Sigmoid colon (tissue), 7 donors: ENCODE data around the gene STK38. TPM values are rescaled to one million over a fixed set of nuclear protein-coding genes. Genes with fewer than 3 reads are reported as not detected.
"Not testable (repeated sequence)": the region's sequence is repeated elsewhere in the genome, so short reads cannot be mapped to it uniquely, and the experiment has no call there.

Experiments used
- DNase-seq: peaks from one replicate; pipeline ENCODE4 v3.0.0-alpha.2; 2019
- H3K27ac ChIP-seq, 4 donors: fragments of 200-600 bp; sonication (generic); one replicate each; pipeline ENCODE4 v1.5.1; 2016 to 2019; ENCODE audit warnings: mild to moderate bottlenecking in 1 of 4
- H3K27me3 ChIP-seq, 3 donors: fragments of 200-600 bp; sonication (generic); one replicate each; pipeline ENCODE4 v1.5.1; 2019; ENCODE audit warnings: mild to moderate bottlenecking in 1 of 3
- H3K36me3 ChIP-seq, 4 donors: fragments of 200-600 bp; sonication (generic); one replicate each; pipeline ENCODE4 v1.5.1; 2016 to 2019
- H3K4me1 ChIP-seq, 4 donors: fragments of 200-600 bp; sonication (generic); one replicate each; pipeline ENCODE4 v1.5.1; 2017 to 2019
- H3K4me3 ChIP-seq, 4 donors: fragments of 200-600 bp; sonication (generic); one replicate each; pipeline ENCODE4 v1.5.1; 2017 to 2019; ENCODE audit warnings: mild to moderate bottlenecking in 2 of 4, moderate library complexity in 1 of 4
- H3K9me3 ChIP-seq, 4 donors: fragments of 200-600 bp in 3 of 4; sonication (generic) in 3 of 4; one replicate each; pipeline versions ENCODE4 v1.5.1 to v1.6.1; 2013 to 2019
- EP300 ChIP-seq, 4 donors: sonication (generic); formaldehyde crosslinking; IDR thresholded peaks; one replicate each; pipeline ENCODE4 v1.6.1; 2017; ENCODE audit warnings: antibody characterized with exemption in 4 of 4
- POLR2A ChIP-seq, 2 donors: fragments of 450-650 bp; IDR thresholded peaks; one replicate each; pipeline ENCODE4 v1.6.1; 2016; ENCODE audit warnings: antibody characterized with exemption in 2 of 2, mild to moderate bottlenecking in 2 of 2, moderate library complexity in 2 of 2
- POLR2AphosphoS5 ChIP-seq, 4 donors: sonication (generic); formaldehyde crosslinking; IDR thresholded peaks; one replicate each; pipeline ENCODE4 v1.6.1; 2017; ENCODE audit warnings: antibody characterized with exemption in 4 of 4
- WGBS, 2 donors: extraction: QIAGEN DNeasy Blood & Tissue Kit; methylation state at CpG; one replicate each; pipeline ENCODE4 v1.1.7; 2013; 5-methylcytosine and 5-hydroxymethylcytosine counted together
- intact Hi-C: fragments of 100-400 bp; cut with DNase I; formaldehyde crosslinking; loops from one replicate; pipeline ENCODE4 v1.15.1; 2023
- polyA plus RNA-seq, 3 donors: library from polyadenylated mRNA; stranded (reverse); fragments of 200-250 nt; gene quantifications; one replicate each; pipeline ENCODE4 v1.2.3, GENCODE V29; 2013
- total RNA-seq, 4 donors: library from RNA; depleted of rRNA; stranded (reverse); fragments of >200 nt; gene quantifications; one replicate each; pipeline ENCODE4 v1.1.0, GENCODE V29; 2016
- TF ChIP-seq, protein P1 (sequence below), 4 experiments: fragments of 450-650 bp in 3 of 4; fragments of 200-600 bp in 1 of 4; IDR thresholded peaks; one replicate each; pipeline ENCODE4 v1.5.1; 2016 to 2019; ENCODE audit warnings: antibody characterized with exemption in 4 of 4, mild to moderate bottlenecking in 3 of 4, moderate library complexity in 2 of 4
- donor health status: healthy with polysubstance abuse.
- donor health status: Bipolar disorder and iron deficiency.
- donor health status: healthy.

Gene STK38
- total and polyA plus RNA-seq, 7 donors = 25.8 to 47.8 (median 36.0) TPM

DNA sequence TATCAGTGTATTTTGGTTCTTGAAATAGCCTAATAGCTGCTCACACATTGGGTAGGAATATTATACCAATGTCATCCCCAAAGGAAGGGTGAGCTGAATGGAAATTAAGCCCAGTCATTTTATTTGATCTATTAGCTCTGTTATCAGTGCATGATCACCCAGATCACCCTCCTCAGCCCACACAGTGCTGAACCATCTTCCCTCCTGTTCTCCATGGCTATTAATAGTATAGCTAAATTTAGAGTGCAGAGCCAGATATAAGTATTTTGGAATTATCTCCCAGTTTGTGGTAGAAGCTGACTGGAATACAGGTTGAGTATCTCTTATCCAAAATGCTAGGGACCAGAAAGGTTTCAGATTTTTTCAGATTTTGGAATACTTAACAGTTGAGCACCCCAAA is 59.1 kb downstream of the STK38 start:
- Histone ChIP-seq H3K36me3 (peaks cover 0 to 55% (median 6%) of the 10 kb centered on the region in 4 donors), H3K27ac (peak overlapping the region in 1 of 4 donors; percentile 58), H3K27me3 (no peaks in the 10 kb centered on the region), H3K4me3 (no peak overlapping the region), H3K9me3 (no peaks in the 10 kb centered on the region), H3K4me1 (peaks cover 0 to 27% (median 10%) of the 10 kb centered on the region in 4 donors)
- no peak for DNase-seq
- TF ChIP-seq, protein P1, sequence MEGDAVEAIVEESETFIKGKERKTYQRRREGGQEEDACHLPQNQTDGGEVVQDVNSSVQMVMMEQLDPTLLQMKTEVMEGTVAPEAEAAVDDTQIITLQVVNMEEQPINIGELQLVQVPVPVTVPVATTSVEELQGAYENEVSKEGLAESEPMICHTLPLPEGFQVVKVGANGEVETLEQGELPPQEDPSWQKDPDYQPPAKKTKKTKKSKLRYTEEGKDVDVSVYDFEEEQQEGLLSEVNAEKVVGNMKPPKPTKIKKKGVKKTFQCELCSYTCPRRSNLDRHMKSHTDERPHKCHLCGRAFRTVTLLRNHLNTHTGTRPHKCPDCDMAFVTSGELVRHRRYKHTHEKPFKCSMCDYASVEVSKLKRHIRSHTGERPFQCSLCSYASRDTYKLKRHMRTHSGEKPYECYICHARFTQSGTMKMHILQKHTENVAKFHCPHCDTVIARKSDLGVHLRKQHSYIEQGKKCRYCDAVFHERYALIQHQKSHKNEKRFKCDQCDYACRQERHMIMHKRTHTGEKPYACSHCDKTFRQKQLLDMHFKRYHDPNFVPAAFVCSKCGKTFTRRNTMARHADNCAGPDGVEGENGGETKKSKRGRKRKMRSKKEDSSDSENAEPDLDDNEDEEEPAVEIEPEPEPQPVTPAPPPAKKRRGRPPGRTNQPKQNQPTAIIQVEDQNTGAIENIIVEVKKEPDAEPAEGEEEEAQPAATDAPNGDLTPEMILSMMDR (IDR thresholded peaks at IDR 0.05) = no peak
- no peak for TF ChIP-seq POLR2AphosphoS5 (IDR thresholded peaks at IDR 0.05)
- TF ChIP-seq POLR2A (IDR thresholded peaks at IDR 0.05) = no peak
- TF ChIP-seq EP300 (IDR thresholded peaks at IDR 0.05) = no peak
- intact Hi-C loops = no loop called here

- DNase-seq = no peak
- TF ChIP-seq EP300 (IDR thresholded peaks at IDR 0.05) = no peak
- TF ChIP-seq, protein P1 (IDR thresholded peaks at IDR 0.05) = no peak
- TF ChIP-seq POLR2AphosphoS5 (IDR thresholded peaks at IDR 0.05) = no peak
- TF ChIP-seq POLR2A (IDR thresholded peaks at IDR 0.05) = no peak
- Histone ChIP-seq H3K4me3 (no peak overlapping the region), H3K27ac (peak overlapping the region in 1 of 4 donors; percentile 58), H3K9me3 (no peaks in the 10 kb centered on the region), H3K27me3 (no peaks in the 10 kb centered on the region), H3K36me3 (peaks cover 0 to 58% (median 6%) of the 10 kb centered on the region in 4 donors), H3K4me1 (peaks cover 0 to 27% (median 10%) of the 10 kb centered on the region in 4 donors)
- intact Hi-C loops = no loop called here
- WGBS, 2 donors = 82 to 90% methylated on average over 1 of the region's 1 CpG
Observed at GRCh38 chr6:36487698-36488097, 59.6 kb downstream of the STK38 start.

DNA sequence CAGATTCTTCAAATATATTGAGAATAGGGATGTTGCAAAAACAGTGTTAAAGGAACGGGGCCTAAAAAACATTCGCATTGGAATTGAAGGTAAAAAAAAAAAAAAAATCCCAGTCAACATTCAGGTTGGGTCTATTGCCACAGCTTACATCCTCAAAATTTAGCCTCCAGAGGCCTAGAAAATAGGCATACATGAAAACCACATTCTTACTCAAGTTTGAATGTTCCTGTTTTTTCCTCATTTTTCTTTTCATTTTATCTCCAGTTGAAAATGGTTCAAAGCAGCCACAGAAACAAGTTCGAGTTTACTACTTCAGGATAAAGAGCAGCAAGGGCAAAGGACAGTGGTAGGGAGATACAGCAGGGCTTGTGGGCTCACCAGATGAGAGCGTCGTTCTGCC is 62.5 kb downstream of the STK38 start:
- DNase-seq = no peak
- TF ChIP-seq, protein P1 (IDR thresholded peaks at IDR 0.05) = no peak
- TF ChIP-seq POLR2A (IDR thresholded peaks at IDR 0.05) (no peak), EP300 (IDR thresholded peaks at IDR 0.05) (no peak), POLR2AphosphoS5 (IDR thresholded peaks at IDR 0.05) (no peak)
- intact Hi-C loops = no loop called here
- H3K4me3 ChIP-seq = no peak overlapping the region
- peaks cover 0 to 27% (median 10%) of the 10 kb centered on the region in 4 donors for H3K4me1 ChIP-seq
- H3K27me3 ChIP-seq = no peaks in the 10 kb centered on the region
- no peaks in the 10 kb centered on the region for H3K9me3 ChIP-seq
- no peak overlapping the region for H3K27ac ChIP-seq
- WGBS, 2 donors = 86 to 90% methylated on average over 5 of the region's 5 CpGs
- H3K36me3 ChIP-seq = peaks cover 0 to 78% (median 25%) of the 10 kb centered on the region in 4 donors

DNA sequence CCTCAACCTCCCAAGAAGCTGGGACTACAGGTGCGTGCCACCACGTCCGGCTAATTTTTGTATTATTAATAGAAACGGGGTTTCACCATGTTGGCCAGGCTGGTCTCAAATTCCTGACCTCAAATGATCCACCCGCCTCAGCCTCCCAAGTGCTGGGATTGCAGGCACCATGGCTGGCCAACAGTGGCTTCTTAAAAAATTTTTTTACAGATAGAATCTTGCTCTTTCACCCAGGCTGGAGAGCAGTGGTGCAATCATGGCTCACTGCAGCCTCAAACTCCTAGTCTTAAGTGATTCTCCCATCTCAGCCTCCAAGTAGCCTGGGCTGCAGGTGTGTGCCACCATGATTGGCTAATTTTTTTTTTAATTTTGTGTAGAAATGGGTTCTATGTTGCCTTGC is 64.0 kb downstream of the STK38 start:
- H3K27ac ChIP-seq, H3K4me3 ChIP-seq, DNase-seq, intact Hi-C loops, H3K27me3 ChIP-seq, H3K9me3 ChIP-seq: not testable (repeated sequence)
- peaks cover 0 to 84% (median 25%) of the 10 kb centered on the region in 4 donors for H3K36me3 ChIP-seq
- H3K4me1 ChIP-seq = peaks cover 0 to 13% (median 8%) of the 10 kb centered on the region in 4 donors
- 96 to 98% methylated on average over 5 of the region's 5 CpGs for WGBS, 2 donors

- TF ChIP-seq EP300 (IDR thresholded peaks at IDR 0.05) (no peak), POLR2AphosphoS5 (IDR thresholded peaks at IDR 0.05) (no peak), POLR2A (IDR thresholded peaks at IDR 0.05) (no peak)
- TF ChIP-seq, protein P1 (IDR thresholded peaks at IDR 0.05) = no peak
- 90 to 96% methylated on average over 1 of the region's 1 CpG for WGBS, 2 donors
- H3K4me1 ChIP-seq = no peaks in the 10 kb centered on the region
- DNase-seq = no peak
- intact Hi-C loops = no loop called here
- no peaks in the 10 kb centered on the region for H3K9me3 ChIP-seq
- peaks cover 0 to 78% (median 20%) of the 10 kb centered on the region in 4 donors for H3K36me3 ChIP-seq
- H3K4me3 ChIP-seq = no peak overlapping the region
- H3K27ac ChIP-seq = no peak overlapping the region
- H3K27me3 ChIP-seq = no peaks in the 10 kb centered on the region
Observed at GRCh38 chr6:36479256-36479655, 68.0 kb downstream of the STK38 start.
